ENCODE data around the gene TERC.

The TERC gene

DNA sequence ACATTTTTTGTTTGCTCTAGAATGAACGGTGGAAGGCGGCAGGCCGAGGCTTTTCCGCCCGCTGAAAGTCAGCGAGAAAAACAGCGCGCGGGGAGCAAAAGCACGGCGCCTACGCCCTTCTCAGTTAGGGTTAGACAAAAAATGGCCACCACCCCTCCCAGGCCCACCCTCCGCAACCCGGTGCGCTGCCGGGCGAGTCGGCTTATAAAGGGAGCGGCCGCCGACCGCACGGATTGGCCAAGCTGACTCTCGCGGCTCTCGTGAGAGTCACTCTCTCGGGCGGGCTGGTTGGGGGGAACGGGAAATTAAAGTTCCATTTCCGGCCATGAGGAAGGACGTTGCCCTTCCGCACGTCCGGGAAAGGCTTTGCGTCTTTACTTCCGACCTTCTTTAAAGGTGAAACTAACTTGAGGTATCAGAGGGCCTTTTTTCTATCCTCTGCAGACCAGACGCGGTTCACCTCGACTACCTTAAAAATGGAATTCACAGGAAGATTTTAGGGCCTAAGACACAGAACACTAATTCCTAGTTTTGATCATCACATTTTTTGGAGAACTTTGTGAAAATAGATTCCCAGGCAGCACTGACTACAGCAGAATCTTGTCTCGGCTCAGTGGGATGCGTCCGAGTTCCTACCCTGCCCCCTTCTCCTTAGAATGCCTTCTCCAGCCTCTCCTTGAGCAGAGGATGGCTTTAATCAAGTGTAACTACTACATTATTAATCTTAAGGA, at the start of gene TERC:
TERC (minus strand) TSS at position 179 of the 731 bp plus-strand sequence.
- peak; percentile 96 for DNase-seq

- DNase-seq, result peak; percentile 84
Observed at GRCh38 chr3:169813757-169814517, 49.1 kb upstream of the TERC start.

GRCh38 chr3:169813278-169813677, 48.4 kb upstream of the TERC start:
- DNase-seq, result no peak

DNA sequence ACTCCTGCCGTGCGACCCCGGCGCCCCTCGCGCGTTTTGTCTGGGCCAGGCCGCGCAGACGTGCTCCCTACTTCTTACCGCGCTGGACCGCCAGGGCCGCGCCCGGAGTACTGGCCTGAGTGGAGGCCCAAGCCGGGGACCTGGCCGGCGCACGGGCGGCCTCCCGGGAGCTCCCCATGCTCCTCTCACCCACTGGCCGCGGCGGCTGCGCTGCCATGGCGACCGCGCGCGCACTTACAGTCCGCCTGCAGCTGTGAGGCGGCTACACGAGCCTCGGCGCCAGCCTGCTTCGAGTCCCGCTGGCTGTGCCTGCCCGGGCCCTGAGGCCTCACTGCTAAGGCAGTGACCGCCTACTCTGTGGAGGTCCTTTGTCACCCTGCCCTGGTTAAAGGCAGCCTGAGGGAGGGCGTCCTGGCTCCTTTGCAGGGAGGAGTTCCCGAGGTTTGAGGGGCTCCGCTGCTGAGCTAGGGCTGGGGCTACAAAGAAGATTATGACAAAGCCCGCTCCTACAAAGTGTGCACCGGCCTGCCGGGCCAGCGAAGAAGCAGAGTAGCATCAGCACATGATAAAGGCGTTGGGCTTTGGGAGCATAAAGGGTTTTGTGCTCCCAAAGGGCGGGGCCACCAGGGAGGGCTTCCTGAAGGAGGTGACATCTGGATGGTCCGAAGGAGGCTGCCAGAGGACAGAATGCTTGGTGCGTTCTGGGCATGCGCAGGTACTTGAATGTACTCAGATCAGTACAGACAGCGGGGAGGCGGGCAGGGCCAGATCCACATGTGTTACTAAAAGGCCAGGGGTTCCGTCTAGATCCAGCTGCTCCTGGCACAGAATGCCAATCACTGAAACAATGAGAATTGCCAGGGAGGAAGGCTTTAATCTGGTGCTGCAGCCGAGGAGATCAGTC, 47.7 kb upstream of the TERC start, which contains the start of the genes LRRC34 and LRRIQ4:
LRRC34 (minus strand) TSS at position 573 of the 904 bp plus-strand sequence; CDS start at position 217, 356 bp downstream.
LRRIQ4 (plus strand) TSS at position 539 of the 904 bp plus-strand sequence. CDS start 9,052 bp downstream, outside the sequence.
- DNase-seq, result peak; percentile 90

GRCh38 chr3:169811631-169812331, 46.9 kb upstream of the TERC start:
- DNase-seq, result peak; percentile 15

- DNase-seq, result no peak
Observed at GRCh38 chr3:169809230-169809795, 44.5 kb upstream of the TERC start.

- DNase-seq, result no peak
Observed at GRCh38 chr3:169804681-169805080, 39.8 kb upstream of the TERC start.

- DNase-seq, result no peak
Observed at GRCh38 chr3:169792359-169792758, 27.5 kb upstream of the TERC start.

- DNase-seq, result no peak
Observed at GRCh38 chr3:169790687-169791429, 26.0 kb upstream of the TERC start.

DNA sequence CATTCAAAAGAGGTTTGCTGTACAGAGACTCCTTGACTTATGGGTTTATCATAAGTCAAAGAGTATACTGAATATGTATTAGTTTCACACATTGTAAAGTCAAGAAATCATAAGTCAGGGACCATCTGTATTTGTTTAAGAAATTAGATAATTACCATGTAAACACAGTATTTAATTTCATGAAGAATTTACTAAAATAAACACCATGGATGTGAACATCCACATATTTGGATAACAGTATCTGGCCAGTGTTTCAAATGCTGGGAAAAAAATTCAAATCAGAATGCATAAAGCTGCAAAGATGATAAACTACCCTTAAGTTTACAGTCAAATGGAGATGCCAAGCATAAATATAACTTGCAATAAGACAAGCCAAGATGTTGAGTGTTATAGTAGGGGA, 25.4 kb upstream of the TERC start:
- no peak for DNase-seq

GRCh38 chr3:169787791-169788190, 22.9 kb upstream of the TERC start:
- no peak for DNase-seq

- no peak for DNase-seq
Observed at GRCh38 chr3:169787120-169787519, 22.3 kb upstream of the TERC start.

GRCh38 chr3:169781209-169781855, 16.5 kb upstream of the TERC start:
- no peak for DNase-seq

DNA sequence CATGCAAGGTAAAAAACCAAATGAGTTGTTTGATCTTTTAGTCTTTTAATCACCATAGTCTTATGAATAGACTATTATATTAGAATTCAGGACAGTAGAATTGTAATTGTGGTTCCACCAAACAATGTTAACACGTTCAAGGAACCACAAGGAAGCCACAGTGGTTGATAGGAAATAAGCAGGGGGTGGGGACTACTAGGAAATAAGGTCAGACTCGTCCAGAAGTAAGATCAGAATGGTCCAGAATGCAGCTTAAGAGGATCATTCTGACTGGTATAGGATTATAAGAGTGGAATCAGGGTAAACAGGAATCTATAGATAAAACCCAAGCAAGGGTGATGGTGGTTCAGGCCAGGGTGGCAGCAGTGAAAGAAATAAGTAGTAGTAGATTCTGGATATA, 15.9 kb upstream of the TERC start:
- DNase-seq, result peak; percentile 43

GRCh38 chr3:169777822-169778221, 13.0 kb upstream of the TERC start:
- no peak for DNase-seq

GRCh38 chr3:169774186-169774585, 9.3 kb upstream of the TERC start:
- no peak for DNase-seq

DNA sequence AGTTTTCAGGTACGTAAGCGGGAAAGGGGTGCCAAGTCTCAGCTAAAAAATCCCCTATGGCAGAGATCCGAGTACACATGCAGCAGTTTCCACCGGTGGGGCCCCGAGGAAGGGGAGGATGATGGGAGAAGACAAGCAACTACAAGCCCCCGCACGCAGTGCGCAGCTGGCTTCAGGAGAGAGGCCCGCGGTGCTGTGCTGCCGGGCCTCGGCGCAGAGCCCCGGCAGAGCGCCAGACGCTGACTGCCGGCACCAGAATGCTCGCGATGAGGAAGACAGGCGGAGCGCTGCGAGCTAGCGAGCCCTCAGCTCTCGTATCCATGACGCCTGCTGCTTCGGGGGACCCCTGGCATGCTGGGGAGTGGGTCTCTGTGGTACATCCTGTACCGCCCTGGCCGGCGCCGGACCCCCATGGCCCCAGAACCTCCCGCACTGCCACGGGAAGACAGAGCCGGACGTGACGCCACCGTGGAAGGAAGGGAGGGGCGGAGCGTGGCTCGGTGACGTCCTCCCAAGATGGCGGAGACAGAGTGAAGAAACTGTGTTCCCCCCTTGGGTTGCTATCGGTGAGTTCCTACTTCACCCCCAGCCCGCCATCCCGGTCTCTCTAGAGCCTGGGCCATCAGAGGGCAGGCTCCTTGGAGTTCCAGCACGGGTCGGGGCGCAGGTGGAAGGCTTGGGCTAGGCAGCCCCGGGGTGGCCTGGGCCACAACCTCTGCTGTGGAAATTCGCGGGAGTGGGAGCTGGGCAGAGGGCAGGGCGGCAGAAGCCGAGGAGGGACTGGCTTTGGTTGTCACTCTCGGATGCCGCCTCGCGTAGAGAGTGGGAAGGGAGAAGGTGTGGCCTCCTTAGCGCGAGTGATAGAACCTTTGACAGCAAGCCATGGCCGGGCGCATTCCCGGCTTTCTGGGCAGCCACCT, 8.3 kb upstream of the TERC start, which contains the start of gene MYNN:
MYNN (plus strand) TSS at position 500 of the 920 bp plus-strand sequence. CDS start 900 bp downstream, outside the sequence.
- peak; percentile 94 for DNase-seq

GRCh38 chr3:169772305-169772896, 7.5 kb upstream of the TERC start:
- DNase-seq, result peak; percentile 75
